GM19452 (cell line): ENCODE measurements around the gene MCM5.

Experiments used
- ATAC-seq: cut with Tn5 transposase; IDR thresholded peaks from one replicate; pipeline ENCODE4 v1.9.1; 2021; ENCODE audit not compliant: unreplicated experiment

The MCM5 gene

DNA sequence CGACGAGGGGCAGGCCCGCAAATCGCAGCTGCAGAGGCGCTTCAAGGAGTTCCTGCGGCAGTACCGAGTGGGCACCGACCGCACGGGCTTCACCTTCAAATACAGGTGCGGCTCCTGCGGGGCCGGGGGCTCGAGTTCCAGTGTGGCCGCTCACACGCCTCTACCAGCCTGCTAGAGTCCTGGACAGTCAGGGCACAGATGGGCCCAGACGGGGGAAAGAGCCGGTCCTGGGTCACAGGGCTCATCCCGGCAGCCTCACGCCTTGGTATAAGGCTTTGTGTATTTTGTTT, 506 bp downstream of the MCM5 start:
- no peak for ATAC-seq

DNA sequence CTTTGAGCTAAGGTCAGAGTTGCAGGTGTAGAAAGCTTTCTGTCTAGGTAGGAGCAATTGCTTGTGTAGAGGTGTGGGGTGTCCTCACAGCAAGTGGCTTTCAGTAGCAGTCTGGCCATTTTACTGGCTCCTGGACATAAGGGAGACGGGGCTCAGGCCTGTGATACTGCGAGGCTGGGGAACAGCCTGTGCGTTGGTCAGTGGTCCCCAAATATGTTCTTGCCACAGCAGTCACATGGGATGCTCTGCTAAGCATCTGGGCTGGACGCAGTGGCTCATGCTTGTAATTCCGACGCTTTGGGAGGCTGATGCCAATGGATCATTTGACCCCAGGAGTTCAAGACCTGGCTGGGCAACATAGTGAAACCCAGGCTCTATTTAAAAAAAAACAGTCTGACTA, 1.9 kb downstream of the MCM5 start:
- no peak for ATAC-seq

DNA sequence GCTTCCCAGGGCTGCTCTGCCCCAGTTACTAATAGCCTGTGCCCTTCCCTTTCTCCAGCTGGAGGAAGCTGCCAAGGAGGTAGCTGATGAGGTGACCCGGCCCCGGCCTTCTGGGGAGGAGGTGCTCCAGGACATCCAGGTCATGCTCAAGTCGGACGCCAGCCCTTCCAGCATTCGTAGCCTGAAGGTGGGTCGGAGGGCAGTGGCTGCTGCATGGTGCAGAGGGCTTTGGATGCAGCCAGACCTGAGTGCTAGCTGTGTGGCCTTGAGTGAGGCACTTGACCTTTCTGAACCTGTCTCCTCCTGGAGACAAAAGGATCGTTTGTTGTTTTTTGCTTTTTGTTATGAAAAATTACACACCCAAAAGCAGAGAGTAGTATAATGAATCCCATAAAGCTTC, 3.4 kb downstream of the MCM5 start:
- no peak for ATAC-seq

DNA sequence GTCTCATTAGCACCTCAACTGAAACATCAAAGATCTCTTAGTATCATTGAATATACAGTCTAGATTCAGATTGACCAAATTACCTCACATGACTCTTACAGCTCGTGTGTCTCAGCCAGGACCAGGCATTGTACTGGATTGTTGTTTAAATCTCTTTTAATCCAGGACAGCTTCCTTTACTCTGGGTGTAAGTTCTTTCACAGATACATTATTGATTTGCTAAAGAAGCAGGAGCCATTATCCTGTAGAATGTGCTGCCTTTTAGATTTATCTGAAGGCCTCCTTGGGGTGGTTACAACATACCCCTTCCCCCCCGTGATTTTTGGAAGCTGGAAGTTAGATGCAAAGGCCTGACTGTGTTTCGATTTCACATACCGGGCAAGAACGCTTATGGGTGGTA, 4.2 kb downstream of the MCM5 start:
- no peak for ATAC-seq

DNA sequence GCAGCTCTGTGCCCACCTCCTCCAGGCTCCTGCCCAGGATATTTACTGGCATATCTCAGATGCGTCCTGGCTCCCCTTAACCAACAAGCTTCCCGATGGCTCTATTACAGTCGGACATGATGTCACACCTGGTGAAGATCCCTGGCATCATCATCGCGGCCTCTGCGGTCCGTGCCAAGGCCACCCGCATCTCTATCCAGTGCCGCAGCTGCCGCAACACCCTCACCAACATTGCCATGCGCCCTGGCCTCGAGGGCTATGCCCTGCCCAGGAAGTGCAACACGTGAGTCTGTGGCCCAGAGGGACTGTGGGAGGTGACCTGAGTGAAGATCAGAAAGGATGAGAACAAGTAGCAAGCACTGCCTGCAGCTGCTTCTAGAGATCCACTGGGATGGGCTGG, 6.5 kb downstream of the MCM5 start:
- no peak for ATAC-seq

DNA sequence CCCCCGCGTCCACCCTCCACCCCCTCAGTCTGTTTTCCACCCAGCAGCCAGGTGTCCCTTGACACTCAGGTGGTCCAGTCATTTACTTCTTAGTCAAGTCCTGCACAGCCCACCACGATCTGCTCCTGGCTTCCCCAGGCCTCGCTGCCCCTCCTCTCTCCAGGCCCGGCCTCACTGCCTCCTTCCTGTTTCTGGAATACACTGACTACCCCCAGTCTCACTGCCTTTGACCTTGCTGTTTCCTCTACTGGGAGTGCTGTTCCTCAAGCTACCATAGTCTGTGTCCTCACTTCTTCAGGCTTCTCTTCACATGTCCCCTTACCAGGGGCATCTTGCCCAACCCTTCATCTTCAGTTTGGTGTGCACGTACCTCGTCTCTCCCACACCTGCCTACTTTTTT, 7.4 kb downstream of the MCM5 start:
- no peak for ATAC-seq

DNA sequence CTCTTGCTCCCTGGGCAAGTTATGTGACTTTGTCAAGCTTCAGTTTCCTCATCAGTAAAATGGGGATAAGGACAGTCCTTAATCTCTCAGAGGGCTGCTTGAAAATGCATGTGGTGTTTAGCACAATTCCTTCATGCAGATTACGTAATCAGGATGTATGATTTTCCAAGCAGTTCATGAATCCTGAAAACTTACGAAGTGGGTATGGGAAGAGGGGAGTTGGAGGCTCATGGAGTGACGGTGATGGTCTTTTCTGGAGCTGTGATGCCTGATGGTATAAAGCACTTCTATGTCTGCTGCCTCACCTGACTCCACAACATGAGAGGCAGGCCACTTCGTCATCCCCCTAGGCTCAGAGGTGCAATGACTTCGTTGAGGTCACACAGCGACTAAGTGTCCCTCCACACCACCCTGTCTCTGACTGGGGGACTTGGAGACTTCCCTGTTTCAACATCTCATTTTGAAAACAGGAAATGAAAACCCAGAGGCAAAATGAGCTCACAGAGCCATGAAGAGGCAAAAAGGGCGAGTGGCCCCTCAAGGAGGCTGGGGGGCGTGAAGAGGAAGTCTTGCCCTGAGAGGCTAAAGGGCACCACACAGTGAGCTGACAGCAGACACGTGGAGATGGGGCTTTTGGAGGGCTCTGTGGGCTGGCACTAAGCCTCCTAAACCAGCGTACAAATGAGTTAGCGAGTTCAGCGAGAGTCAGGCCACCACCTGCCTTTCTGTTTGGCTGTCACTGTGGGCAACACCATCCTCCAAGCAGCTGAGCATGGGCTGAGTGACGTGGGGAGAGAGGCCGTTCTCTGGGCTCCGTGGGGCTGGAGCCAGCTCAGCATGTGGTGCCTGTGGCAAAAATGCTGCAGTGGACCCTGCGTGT, 10.1 kb downstream of the MCM5 start:
- ATAC-seq: peak; percentile 59

DNA sequence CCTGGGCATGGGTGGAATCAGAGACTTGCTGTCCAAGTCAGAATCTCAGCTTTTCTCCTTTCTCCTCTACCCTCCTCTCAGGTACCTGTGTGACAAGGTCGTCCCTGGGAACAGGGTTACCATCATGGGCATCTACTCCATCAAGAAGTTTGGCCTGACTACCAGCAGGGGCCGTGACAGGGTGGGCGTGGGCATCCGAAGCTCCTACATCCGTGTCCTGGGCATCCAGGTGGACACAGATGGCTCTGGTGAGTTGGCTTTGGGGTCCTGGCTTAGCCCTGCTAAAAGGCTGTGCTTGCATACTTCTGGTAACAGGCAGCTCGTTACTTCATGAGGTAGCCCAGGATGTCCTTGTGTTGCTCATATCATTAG, 10.7 kb downstream of the MCM5 start:
- ATAC-seq: no peak

DNA sequence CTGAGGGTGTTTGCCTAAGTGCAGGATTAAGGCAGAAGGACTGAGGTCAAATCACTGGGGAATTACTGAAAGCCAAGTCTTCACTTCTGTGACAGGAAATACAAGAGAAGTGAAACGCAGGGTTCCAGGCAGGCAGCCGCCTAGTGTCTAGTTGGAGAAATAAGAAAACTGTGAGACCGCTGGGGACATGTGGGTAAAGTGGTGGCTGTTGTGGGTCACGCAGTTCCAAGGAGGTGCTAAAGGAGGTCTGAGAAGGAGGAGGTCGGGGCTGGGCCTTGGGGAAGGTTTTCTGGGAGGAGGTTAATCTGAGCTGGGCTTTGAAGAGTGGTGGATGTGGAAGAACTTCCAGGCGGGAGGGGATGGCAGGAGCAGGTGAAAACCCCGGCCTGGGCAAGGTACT, 11.2 kb downstream of the MCM5 start:
- no peak for ATAC-seq

DNA sequence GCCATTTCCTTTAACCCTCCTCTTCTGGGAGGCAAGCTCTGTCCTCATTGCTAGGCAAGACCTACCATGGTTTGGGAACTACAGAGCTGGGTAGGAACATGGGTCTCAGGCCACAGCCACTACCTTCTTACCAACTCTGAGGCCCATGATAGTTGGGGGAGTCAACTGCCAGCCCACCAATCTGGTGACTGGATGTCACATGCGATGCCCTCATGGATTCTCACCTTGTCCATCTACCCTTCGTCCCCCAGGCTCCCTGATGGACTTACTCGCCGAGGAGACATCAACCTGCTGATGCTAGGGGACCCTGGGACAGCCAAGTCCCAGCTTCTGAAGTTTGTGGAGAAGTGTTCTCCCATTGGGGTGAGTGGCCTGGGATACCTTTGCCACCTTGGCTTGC, 13.7 kb downstream of the MCM5 start:
- no peak for ATAC-seq

DNA sequence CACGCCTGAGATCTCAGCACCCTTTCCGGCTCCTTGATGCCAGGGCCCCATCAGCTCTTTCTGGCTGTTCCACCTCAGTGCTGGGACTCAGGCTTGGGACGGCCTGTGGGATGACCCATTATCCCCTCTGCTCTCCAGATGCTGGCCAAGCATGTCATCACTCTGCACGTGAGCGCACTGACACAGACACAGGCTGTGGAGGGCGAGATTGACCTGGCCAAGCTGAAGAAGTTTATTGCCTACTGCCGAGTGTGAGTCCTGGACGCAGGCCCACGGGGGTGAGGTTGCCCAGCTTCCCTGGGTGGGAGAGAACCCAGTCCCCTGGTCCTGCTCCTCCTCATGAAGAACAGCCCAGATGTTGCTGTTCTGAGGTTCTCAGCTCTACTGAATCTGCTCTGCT, 17.7 kb downstream of the MCM5 start:
- no peak for ATAC-seq

DNA sequence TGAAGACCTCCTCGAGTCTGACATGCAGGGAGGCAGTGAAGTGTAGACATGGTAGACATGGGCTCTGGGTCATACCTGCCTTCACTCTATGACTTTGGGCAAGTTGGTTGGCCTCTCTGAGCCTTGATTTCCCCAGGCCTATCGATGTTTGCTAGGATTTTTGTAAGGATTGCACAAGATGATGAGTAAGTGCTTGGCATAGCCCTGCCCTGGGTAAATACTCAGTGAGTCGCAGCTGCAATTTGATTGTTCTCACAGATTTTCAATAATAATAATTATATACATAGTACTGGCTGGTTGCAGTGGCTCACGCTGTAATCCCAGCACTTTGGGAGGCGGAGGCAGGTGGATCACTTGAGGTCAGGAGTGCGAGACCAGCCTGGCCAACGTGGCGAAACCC, 18.1 kb downstream of the MCM5 start:
- ATAC-seq: no peak

DNA sequence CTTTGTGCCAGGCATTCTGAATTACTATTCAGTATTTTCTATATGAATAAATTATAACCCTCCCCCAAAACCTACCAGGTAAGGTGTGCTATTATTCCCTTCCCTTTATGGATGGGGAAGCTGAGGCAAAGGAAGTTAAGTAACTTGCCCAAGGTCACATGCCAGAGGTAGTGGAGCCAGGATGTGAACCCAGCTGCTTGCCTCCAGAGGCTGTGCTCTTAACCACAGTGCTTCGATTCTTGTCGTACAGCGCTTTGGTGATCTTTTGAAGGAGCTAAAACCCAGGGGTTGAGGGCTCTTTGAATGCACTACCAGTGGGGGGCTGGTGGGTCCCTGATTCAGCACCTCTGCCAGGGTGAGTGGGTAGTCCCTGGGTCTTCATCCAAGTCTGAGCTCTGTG, 18.8 kb downstream of the MCM5 start:
- ATAC-seq: no peak

DNA sequence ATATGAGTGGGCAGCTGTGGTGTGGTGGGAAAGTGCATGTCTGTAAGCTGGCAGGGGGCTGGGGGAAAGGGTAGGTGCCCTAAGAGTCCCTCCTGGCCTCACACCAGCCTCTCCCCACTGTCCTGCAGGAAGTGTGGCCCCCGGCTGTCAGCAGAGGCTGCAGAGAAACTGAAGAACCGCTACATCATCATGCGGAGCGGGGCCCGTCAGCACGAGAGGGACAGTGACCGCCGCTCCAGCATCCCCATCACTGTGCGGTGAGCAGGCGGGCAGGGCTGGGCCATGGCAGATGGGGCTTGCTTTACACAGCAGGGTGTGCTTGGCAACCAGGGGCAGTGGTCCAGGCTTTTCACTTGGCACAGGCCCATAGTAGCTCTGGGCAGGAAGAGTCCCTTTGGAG, 19.8 kb downstream of the MCM5 start:
- no peak for ATAC-seq

DNA sequence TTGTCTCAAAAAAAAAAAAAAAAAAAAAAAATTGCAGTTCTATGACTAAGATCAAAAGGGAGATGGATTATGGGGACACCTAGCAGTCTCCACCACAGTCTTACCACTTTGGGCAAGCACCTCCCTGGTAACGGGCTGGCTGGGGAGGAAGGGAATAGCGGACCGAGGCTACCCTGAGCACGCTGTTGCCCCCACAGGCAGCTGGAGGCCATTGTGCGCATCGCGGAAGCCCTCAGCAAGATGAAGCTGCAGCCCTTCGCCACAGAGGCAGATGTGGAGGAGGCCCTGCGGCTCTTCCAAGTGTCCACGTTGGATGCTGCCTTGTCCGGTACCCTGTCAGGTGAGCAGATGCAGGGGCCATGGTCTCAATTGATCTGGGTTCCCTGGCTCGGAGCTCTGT, 21.2 kb downstream of the MCM5 start:
- ATAC-seq: no peak

DNA sequence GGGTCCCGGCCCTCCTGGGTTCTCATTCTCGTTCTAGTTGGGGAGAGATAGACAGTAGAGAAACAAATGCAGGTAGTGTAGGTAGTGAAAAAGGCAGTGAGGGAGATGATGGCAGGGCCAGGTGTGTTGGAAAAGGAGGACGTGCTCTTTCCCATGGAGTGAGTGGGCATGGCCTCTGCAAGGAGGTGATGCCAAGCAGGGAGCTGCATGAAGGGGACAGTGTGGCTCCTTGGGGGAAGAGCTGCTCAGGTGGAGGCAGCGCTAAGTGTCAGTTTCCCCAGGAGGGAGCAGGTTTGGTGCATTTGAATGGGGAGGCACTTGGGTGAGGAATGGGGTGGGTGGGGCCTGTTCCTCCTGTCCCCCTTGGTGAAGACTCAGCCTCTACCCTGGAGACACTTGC, 22.2 kb downstream of the MCM5 start:
- no peak for ATAC-seq

DNA sequence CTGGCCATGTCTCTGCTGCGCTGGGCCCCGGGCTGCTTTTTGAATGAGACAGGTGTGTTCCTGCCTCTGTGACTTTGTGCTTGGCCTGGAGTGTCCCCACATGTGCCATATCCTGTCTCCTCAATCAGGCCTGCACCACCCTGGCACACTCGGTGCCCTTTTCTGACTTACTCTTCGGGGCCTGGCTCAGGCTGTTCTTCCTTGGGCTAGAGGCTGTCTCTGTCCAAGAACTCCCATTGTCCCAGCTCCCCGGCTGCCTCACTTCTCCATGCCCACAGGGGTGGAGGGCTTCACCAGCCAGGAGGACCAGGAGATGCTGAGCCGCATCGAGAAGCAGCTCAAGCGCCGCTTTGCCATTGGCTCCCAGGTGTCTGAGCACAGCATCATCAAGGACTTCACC, 23.0 kb downstream of the MCM5 start:
- no peak for ATAC-seq

DNA sequence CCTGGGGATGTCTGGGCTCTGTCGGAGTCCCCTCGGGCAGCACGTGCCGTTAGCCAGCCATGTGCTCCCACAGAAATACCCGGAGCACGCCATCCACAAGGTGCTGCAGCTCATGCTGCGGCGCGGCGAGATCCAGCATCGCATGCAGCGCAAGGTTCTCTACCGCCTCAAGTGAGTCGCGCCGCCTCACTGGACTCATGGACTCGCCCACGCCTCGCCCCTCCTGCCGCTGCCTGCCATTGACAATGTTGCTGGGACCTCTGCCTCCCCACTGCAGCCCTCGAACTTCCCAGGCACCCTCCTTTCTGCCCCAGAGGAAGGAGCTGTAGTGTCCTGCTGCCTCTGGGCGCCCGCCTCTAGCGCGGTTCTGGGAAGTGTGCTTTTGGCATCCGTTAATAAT, 24.1 kb downstream of the MCM5 start:
- no peak for ATAC-seq

DNA sequence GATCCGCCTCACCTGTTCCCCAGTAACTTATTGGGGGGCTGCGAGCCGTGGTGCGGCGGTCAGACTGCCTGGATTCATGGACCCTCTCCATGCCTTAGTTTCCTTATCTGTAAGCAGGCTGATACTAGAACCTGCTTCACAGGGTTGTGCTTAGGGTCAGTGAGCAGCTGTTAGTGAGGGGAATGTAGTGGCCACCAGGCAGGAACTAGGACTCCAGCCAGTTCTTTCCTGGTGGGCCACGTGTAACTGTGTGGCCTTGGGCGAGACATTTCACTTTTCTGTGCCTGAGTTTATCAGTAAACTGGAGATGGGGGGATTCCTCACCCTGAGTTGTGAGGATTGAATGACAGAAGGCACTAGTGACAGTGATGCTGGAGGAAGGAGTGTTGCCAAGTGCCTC, 24.8 kb downstream of the MCM5 start:
- no peak for ATAC-seq

DNA sequence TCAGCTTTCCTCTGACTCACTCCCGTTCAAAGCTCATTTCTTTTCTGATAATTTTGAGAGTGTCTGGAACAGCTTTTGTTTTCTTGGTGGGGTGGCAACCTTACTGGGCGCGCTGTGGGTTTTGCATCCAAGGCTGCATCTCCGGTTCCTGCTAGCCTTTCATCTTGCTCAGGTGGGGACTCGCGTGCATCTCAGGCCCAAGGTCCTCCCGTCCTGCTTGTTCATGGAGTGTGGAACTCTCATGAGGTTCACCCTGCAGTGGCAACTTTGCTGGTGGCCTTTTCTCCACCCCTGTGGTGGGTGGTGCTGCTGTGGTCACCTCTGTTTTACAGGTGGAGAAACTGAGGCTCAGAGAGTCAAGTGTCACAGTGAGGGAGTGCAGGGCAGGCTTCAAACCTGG, 25.6 kb downstream of the MCM5 start:
- no peak for ATAC-seq

DNA sequence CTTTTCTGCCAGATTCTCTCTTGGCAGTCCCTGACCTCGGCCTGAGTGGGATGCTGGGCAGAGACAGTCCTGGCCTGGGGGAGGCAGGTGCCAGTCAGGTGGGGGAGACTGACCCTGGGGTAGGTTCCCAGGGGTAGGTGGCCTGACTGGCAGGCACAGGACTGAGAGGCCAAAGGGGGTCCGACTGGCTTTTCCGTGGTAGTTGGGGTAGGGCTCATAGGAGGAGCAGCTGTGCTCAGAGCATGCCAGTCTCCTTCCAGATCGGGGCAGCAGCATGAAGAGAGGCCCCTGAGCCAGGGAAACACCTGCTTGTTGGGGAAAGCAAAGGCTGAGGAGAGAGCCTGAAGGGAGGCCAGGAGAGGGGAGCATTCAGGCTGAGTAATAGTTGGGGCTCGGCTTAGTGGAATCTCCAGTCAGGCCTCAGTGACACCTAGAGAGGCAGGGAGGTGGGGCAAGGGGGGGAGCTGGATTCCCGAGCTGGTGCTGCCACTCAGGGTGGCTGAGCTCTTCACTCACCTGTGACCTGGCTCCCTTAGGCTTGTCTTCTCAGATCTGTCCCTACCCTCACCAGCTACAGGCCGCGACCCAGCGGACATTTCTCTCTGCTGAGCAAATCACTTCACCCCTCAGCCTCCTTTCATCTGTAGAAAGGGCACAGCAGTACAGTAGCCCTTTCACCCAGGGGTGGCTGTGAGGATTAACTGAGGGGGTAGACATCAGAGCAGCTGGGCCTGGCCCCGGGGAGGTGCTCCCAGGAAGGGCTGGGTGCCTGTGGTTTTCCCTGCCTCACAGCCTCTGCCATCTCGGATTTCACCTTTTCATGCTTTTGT, 26.2 kb downstream of the MCM5 start:
- no peak for ATAC-seq

DNA sequence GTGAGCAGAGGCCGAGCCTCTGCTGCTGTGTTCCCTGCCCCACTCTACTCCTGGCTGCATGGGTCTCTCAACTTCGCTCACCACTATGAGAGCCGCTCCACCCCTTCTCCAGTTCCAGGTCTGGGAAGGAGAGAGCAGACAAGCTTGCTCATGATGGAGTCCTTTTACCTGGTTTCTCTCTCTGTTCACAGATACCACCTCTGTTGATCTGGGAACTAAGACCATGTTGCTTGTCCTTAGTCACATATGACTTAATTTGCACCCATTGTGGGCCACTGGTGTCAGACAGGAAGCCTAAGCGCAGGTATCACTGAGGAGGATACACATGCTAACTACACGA, 26.8 kb downstream of the MCM5 start:
- no peak for ATAC-seq

DNA sequence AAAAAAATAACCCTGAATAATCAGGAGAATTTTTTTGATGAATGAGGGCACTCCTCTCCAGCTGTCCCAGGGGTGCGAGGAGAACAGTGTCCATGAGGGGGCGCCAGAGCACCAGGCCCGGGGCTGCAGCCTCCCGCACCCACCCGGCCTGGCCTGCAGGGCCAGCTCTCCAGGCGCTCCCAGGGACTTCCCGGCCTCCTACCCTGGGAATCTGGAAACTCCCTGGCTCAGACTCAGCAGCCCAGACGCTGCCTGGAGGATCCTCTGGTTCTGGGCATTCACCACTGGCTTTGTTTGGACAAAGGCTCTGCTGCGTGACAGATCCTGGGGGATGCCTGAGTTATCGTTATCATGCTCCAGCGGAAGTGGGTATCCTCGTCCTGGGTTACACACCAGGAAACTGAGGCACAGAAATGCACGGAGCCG, 31.0 kb downstream of the MCM5 start:
- ATAC-seq: no peak
